Stimulated activated CD4-positive, alpha-beta T cell treated with anti-CD3 and anti-CD28 coated beads, Interleukin-1b, Interleukin-23, amount 100 ng/mL, for 1 hour (primary cell): Measurements from ENCODE around the gene ARHGEF26.

Source experiments
- DNase-seq, 2 donors: peaks; one replicate each; pipeline ENCODE4 v3.0.0-alpha.2; 2020; ENCODE audit warnings: low read depth in 2 of 2

Gene ARHGEF26

DNA sequence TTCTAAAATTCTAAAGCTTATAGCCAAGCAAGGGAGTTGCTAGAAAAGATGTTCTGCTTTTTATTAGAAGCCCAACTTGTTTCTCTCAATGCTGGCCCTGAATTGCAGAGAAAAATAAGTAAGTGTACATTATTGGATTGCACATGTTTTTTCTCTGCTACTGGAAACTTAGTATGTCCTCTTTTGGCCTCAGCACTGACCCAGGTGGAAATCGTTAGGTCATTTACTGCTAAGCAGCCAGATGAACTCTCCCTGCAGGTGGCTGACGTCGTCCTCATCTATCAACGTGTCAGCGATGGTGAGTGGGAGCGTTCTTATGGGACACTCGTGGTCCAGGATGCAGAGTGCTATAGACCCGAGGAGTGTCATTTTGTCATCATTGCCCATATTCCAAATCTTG, 133.3 kb downstream of the ARHGEF26 start:
- DNase-seq = no peak

DNA sequence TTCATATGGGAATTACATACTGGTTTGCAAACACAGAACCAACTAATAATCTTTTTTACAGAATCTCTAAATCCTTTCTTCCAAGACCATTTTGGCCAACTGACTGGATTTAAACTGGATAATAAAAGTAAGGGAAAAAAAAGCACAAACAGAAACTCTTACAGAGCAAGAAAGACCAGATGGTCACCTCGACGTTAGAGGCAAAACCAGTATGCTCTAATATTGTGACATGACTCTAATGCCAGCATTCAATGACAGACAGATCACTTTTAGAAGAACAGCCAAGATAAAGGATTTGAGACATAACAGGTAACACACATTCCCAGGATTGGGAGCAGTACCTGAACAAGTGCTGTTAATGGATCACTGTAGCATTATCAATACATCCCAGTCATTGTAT, 152.2 kb downstream of the ARHGEF26 start:
- DNase-seq = no peak

DNA sequence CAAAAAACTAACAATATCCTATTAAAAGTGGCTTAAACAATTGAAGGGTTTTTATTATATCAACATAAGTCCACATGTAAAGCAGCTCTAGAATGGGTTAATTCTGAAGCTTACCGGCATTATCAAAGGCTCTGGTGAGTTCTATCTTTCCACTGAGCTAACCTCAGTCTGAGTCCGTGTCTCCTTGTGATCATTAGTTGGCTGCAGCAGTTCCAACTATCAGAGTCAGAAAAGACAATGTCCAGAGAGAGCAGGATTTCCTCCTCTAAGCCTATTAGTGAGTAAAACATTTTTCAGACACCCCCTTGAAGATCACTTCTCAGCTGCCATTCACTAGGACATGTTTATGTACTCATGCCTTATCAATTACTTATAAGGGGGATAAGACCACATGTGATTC, 153.2 kb downstream of the ARHGEF26 start:
- DNase-seq = no peak

DNA sequence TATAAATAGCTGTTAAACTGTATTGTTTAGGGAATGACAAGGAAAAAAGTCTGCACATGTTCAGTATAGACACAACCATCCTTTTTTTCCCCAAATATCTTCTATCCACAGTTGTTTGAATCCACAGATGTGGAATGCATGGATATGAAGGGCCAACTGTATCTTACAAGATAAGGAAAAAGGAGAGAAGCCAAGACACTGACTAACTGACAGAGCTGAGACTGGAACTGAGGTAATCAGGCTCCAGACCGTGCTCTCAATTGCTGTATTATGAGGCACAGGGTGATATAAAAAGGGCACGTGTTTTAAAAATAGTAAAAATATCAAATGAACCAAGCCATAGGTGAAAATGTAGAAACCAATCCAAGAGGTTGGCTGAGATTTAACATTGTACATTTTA, 154.1 kb downstream of the ARHGEF26 start:
- DNase-seq = no peak

DNA sequence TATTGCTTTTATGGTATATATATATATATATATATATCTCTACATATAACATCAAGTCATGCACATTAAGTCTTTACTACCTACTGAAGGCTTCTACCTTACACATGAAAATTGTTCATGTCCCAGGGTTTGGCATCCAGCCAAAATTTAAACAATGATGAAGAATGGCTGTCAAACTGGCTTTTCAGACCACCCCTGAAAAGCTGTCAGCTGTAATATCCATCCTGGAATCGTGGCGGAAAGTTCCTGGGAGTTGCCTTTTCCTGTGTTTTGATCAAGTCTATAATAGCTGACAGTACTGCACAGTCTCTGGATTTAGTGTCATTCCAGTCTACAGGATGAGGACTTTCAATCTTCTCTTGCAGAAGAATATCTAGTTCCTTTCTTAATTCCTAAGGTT, 154.8 kb downstream of the ARHGEF26 start:
- DNase-seq = no peak

DNA sequence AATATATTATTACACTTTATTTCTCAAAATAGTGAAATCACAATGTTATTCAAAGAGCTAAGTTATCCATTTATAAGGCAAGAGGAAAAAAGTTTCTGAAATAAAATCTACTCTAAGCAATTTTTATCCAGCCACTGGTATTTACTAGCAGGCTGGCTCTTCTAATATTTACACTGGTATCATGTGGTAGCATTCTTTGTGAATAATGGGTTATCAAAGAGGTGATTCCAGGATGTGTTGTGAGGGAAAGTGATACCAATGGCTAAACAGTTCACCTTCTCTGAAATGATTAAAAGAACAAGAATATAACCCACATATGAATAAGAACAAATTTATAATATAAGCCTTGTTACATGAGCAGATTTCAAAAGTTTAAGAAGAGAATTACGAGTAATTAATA, 159.0 kb downstream of the ARHGEF26 start:
- no peak for DNase-seq

DNA sequence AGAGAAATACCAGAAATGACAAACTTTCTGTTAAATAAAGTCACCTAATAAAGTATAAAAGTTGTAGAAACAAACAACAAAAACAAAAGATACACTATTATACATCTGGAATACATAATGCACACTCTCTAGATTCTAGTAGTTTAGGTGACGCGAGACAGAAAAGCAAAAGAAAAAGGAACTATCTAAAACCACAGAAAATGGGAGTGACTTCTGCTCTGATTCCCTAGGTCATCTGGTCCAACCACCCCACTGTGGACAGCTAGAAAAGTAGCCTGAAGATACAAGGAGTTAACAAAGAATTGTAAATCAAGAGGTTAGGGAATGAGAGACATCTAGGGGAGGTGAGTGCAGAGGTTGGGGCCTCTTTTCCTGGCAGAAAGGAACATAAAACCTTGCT, 164.0 kb downstream of the ARHGEF26 start:
- DNase-seq = no peak

DNA sequence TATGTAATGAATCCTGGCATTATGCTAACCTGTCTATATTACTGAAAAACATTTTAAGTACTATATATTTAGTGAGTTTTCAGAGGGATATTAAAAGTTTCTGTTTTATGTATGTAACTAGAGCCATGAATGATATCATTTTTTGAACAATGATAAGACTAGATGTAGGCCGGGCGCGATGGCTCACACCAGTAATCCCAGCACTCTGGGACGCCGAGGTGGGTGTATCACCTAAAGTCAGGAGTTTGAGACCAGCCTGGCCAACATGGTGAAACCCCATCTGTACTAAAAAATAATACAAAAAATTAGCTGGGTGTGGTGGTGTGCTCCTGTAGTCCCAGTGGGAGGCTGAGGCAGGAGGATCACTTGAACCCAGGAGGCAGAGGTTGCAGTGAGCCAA, 169.0 kb downstream of the ARHGEF26 start:
- no peak for DNase-seq

DNA sequence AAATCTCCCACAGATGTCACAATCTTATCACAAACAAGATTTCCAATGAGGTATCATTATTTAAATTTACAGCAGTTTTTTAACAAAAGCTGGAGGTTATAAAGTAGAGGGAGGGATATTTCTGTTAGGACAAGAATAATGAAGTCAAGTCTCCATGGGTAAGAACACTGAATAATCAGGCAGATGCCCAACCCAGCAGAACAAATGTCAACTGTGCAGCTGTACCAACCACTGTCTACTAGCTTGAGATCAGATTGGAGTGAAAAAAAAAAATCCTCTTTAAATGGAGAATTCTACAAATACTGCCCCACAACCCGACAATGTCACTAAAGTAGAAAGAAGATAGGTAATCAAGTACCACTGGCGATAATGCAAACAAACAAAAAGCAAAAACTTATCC, 172.8 kb downstream of the ARHGEF26 start:
- no peak for DNase-seq

DNA sequence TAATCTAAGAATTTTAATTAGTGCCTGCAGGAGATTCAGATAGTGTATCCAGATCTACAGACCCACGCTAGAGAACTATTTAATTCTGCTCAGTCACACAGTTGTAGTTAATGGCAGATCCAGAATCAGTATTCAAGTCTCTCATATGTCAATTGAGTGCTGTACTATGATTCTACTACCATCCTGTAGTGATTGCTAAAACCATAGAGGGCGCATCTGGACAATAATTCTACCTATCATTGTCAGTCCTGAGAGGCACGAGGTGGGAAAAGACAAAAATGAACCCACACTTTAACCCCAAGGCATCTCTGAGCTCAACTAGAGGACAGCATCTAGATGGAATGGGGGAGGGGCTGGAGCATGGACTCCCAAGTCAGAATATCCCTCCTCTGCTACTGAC, 180.4 kb downstream of the ARHGEF26 start:
- no peak for DNase-seq

DNA sequence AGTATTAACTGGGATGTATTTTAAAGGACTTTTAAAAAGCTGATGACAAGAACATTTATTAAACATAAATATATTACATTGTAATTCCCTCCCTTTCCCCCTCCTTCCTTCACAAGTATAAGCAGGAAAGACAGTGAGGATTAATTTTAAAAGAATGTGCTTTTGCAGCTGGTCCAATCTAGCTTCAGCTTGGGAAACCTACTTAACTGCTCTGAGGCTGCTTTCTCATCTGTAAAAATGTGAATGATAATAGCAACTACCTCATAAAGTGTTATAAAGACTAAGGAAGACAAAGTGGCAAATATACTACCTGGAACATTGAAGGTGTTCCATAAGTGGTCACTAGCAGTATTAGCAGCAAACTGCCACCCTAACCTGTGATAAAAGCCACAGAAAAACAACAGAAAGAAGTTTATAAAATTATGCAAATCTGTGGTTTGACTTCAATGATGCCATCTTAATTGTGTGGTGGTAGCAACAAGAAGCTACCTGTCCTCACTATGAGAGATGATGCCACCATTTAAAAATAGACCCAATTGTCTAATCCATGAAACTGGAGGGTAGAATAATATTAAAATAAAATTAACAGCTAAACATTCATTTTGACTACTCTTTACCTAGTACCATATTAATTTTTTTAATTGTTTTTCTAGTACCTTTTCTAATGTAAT, 183.1 kb downstream of the ARHGEF26 start:
- DNase-seq = no peak

DNA sequence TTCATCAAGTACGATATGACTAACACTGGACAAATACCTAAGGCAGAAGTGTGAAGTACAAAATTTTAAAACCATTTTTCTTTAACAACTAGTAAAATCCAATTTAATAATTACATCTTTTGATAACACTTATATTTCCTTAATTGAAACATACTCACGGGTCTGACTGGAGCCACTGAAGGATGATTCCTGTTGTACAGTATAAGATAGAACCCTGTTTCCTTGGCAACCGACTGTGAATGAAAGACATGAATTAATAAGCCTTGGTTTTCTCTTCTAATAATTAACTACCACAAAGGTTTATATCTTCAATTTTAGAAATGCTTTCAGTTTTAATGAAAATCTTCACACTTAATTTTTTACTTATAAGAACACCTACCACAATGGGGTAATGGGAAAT, 183.7 kb downstream of the ARHGEF26 start:
- DNase-seq = no peak

DNA sequence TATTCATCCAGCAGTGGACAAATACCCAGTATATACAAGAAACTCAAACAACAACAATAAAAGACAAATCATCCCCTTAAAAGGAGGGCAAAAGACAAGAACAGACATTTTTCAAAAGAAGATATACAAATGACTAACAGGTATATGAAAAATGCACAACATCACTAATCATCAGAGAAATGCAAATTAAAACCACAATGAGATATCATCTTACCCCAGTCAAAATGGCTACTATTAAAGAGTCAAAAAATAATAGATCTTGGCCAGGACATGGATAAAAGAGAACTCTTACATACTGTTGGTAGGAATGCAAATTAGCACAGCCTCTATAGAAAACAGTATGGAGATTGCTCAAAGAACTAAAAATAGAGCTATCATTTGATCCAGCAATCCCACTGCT, 186.2 kb downstream of the ARHGEF26 start:
- DNase-seq = no peak
